Hematopoietic multipotent progenitor cell treated with erythropoietin and hydrocortisone succinate and interleukin-3 and kit ligand, for 8 days (in vitro differentiated cells): ENCODE measurements around the gene CLEC18B.
A peak's percentile ranks its signal among the peaks of the same experiment; 100 is the strongest.
"Not testable (repeated sequence)": the region's sequence is repeated elsewhere in the genome, so short reads cannot be mapped to it uniquely, and the experiment has no call there.

Experiments used
- DNase-seq: peaks from one replicate; pipeline ENCODE4 v3.0.0-alpha.2; 2015

Gene CLEC18B

DNA sequence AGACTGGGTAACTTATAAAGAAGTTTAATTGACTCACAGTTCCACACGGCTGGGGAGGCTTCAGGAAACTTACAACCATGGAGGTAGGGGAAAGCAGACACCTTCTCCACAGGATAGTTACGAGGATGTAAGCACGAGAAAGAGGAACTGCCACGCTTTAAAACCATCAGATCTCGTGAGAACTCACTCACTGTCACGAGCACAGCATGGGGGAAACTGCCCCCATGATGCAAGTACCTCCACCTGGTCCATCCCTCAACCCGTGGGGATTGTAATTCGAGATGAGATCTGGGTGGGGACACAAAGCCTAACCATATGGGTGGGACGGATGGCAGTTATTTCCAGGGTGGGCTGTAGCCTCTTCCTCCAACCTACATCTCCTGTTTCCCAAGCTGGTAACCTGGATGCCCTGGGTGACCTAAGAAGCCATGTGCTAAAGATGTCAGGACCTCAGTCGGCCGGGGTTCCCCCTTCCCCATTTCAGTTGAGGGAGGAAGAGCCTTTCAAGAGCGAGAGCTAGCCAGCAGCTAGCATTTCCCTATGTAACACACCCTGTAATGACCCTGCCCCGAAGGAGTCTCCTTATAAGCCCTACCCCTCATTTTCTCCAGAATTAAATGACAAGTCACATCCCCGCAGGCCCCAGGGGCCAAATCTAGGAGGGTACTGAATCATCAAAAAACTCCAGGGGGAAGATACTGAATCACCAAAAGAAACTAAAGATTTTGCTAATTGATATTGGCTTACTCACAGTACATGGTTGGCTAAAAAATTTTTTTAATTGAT lies 16.9 kb downstream of the CLEC18B start:
- not testable (repeated sequence) for DNase-seq

DNA sequence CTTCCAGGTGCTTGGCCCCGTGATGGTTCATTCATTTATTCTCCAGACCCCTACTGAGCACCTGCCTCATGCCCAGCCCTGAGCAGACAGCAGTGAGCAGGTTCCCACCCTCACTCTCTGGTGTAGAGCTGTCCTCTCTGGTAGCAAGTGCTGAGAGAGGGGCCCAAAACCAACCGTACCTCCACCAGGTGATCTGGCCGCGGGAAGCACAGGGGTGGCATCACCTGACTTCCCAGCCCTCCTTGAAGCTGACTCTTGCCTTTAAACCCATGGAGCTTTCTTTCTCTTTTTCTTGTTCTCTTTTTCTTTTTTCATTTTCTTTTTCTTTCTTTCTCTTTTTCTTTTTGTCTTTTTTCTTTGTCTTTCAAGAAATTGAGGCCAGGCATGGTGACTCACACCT lies 21.0 kb downstream of the CLEC18B start:
- not testable (repeated sequence) for DNase-seq

DNA sequence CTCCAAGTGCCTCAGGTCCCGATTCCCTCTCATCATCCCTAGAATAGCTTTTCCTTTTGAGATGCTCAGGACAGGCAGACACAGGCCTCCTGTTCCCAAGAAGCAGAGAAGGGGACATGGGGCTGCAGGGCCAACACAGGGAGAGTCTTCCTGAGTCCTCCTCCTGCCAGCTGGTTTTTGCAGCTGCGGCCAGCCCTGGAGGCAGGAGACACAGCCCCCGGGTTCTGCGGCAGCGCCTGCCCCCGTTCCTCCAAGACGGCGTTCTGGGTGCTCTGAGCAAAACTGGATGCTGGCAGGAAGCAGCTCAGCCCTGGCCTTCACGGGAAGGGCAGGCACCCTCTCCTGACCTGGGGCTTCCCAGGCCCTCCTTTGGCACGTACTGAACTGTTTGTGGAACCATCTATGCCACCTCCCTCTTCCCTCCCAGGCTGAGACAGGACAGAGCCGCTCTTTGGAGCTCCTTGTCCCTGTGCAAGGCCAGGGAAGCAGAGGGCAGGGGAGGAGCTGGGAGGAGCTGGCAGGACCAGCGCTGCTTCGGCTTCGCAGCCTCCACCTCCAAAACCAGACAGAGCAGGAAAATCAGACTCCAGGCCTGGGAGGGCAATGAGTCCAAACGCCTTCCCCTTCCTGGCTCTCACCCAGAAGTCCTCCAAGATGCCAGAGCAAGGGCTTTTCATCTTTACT lies 22.9 kb downstream of the CLEC18B start:
- not testable (repeated sequence) for DNase-seq

DNA sequence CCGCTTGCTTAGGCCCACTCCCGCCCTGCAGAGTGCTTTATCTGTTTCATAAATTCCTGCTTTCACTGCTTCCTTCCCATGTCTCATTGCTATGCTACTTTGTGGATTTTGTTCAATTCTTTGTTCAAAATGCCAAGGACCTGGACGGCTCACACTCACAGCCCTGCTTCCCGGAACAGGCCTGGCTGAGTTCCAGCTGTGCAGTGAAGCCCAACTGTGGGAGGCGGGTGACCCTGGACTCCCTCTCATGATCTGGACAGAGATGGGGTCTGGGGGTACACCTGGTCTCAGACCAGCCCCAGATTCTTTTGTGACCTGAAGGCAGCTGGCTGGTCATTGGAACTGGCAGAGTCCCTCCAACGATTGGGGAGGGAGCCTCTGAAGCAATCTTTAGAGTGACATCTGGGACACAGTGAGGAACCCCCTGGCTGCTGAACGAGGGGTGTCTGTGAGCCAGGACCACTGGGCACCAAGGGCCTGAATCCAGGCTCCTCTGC lies 24.7 kb downstream of the CLEC18B start:
- DNase-seq, result peak; percentile 14

DNA sequence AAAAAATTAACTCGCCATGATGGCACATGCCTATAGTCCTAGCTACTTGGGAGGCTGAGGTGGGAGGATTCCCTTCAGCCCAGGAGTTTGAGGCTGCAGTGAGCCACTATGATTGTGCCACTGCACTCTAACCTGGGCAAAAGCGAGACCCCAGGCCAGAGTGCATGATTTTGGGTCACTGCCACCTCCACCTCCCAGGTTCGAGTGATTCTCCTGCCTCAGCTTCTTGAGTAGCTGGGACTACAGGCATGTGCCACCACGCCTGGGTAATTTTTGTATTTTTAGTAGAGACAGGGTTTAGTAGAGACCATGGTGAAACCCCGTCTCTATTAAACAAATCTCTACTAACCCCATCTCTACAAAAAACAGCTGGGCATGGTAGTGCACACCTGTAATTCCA lies 26.7 kb downstream of the CLEC18B start:
- not testable (repeated sequence) for DNase-seq

DNA sequence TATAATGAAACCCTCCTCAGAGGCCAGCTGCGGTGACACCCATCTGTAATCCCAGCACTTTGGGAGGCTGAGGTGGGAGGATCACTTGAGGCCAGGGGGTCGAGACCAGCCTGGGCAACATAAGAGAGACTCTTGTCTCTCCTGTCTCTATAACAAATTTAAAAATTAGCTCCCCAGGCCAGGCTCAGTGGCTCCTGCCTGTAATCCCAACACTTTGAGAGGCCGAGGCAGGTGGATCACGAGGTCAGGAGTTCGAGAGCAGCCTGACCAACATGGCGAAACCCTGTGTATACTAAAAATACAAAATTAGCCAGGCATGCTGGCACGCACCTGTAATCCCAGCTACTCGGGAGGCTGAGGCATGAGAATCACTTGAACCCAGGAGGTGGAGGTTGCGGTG lies 27.1 kb downstream of the CLEC18B start:
- not testable (repeated sequence) for DNase-seq

DNA sequence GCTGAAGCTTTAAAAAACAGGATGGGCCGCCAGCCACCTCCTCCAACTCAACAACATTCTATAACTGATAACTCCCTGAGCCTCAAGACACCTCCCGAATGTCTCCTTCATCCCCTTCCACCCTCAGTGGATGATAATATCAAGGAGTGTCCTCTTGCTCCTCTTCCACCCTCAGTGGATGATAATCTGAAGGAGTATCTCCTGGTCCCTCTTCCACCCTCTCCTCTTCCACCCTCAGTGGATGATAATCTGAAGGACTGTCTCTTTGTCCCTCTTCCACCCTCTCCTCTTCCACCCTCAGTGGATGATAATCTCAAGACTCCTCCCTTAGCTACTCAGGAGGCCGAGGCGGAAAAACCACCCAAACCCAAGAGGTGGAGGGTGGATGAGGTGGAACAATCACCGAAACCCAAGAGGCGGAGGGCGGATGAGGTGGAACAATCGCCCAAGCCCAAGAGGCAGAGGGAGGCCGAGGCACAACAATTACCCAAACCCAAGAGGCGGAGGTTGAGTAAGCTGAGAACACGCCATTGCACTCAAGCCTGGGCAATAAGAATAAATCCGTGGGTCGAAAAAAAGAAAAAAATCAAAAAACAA lies 29.7 kb downstream of the CLEC18B start:
- DNase-seq, result not testable (repeated sequence)

DNA sequence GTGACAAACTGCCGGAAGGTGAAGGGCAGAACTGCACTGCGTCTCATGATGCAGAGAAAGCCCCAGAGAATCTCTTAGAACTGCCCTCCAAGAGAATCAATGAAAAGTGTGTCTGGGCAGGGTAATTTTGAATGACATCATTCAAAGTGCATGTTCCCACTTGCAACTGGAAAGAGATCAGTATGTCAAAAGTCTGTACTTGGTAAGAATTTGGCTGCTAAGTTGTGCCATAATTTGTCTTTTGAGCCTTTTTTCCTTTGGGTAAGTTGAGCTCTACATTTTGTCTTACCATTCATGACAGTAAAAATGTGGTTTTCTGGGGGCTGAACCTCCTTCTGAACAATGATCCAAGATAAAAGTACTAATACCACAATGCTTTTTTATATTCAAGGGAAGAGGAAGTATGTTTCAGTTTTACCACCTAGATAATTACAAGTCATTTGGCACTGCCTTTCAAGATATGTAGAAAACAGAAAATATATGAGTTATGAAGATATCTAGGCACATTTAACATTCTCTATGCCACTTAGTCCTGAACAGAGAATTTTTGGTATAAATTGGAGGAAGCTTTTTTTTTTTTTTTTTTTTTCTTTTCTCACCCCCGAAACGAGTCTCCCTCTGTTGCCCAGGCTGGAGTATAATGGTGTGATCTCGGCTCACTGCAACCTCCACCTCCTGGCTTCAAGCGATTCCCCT lies 38.8 kb downstream of the CLEC18B start:
- DNase-seq, result peak; percentile 63

DNA sequence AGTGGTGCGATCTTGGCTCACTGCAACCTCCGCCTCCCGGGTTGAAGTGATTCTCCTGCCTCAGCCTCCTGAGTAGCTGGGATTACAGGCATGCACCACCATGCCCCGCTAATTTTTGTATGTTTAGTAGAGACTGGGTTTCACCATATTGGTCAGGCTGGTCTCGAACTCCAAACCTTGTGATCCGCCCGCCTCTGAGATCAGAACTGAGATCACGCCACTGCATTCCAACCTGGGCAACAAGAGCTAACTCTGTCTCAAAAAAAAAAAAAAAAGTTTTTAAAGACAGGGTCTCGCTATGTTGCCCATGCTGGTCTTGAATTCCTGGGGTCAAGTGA lies 47.5 kb downstream of the CLEC18B start:
- not testable (repeated sequence) for DNase-seq

DNA sequence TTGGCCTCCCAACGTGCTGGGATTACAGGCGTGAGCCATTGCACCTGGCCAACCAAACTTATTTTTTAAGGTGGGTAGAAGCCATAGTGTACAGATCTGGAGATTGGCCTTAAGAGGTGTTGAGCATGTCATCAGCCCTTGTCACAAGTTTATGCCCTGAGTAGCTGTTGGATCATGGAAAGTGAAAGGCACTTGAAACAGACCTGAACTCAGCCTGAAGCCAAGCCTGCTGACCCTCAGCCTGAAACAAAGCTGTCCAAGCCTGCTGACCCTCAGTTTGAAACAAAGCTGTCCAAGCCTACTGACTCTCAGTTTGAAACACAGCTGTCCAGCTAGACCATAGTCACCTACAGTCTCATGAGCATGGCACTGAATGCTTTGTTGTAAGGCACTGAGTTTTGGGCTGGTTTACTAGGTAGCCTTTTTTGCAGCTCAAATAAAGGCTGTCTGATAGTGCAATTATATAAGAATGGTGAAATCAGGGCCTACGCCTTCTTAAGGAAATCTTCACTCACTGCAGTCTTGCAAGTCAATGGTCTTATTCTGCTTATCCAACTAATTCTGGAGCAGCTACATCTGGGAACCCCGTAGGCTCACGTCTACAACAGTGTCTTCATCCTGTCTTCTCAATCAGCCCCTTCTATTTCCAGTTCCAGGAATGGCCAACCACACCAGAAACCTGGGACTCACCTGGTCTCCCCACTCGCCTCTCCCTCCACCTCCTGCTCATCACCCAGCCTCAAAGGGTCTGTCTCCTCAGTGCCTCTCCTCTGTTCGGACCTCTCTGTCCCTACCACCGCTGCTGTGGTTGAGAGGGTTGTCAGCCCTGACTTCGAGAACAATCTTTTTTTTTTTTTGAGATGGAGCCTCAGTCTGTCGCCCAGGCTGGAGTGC lies 48.1 kb downstream of the CLEC18B start:
- DNase-seq, result no peak

DNA sequence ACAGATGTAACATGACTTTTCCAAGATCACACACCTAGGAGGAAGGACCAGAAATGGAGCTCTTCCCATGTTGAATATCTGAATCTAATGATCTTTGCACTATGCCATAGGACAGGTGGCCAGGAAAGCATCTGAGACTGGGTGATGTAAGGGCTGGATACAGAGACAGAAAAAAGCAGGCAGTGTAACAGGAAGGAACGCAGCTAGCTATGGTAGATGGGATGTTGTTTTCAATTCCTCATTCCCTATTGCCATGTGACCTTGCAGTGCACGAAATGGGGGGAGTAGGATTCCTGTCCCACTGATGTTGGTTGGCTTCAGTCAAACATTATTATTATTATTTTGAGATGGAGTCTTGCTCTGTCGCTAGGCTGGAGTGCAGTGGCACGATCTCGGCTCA lies 48.9 kb downstream of the CLEC18B start:
- no peak for DNase-seq

DNA sequence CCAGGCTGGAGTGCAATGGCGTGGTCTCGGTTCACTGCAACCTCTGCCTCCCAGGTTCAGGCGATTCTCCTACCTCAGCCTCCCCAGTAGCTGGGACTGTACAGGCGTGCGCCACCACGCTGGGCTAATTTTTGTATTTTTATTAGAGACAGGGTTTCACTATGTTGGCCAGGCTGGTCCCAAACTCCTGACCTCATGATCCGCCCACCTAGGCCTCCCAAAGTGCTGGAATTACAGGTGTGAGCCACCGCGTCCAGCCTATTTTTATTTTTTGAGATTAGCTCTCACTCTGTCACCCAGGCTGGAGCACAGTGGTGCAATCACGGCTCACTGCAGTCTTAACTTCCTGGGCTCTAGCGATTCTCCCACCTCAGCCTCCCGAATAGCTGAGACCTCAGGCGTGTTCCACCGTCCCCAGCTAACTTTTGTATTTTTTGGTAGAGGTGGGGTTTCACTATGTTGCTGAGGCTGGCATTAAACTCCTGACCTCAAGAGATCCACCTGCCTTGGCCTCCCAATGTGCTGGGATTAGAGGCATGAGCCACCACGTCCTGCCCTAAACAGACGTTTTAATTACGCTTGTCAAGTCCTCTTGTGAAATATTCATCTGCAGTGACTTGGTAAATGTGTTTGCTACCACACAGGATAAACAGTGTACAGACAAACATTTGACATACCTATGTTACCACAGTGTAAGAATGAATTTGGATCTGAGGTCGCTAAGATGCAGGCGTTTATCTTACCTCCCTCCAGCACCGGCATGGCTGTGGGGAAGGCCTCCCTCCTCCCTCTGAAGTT lies 50.7 kb downstream of the CLEC18B start:
- not testable (repeated sequence) for DNase-seq

DNA sequence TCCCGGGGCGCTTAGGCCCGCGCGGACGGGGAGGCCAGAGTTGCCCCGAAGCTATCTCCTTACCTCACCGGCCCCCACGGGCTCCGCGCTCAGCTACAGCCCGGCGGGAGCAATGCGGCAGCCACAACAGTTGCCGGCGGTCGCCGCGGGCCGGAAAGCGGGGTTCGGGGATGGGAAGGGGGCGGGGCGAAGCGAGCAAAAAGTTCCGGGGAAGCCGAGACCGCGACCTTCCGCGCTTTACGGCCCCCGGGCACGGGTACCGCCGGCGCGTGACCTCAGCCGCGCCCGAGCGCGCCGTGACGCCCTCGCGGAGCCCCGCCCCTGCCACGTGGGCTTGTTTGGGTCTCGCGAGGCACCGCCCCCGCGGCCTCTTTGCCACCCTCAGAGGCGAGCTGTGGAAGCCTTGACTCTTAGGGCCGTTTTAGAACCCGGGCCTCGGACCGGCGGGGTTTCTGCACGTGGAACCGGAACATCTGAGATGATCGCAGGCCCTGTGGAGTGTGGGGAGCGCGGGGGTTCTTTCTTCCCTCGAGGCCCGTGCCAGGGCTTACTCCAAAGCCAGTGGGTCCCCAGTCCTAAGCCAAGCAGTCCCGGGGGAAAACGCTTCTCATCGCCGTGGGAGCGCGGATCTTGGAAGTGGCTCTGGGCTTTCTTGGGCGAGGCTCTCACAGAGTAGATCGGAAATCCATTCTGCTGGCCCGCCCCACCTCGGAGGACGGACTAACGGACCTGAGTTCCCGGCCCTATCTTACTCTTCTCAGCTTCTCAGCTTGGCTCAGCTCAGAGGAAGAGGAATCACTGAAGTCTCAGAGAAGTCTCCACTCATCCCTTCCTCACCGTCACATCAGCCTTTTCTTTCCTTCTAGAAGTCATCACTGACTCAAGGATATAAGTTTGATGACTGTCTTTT lies 53.0 kb downstream of the CLEC18B start:
- peak; percentile 94 for DNase-seq

DNA sequence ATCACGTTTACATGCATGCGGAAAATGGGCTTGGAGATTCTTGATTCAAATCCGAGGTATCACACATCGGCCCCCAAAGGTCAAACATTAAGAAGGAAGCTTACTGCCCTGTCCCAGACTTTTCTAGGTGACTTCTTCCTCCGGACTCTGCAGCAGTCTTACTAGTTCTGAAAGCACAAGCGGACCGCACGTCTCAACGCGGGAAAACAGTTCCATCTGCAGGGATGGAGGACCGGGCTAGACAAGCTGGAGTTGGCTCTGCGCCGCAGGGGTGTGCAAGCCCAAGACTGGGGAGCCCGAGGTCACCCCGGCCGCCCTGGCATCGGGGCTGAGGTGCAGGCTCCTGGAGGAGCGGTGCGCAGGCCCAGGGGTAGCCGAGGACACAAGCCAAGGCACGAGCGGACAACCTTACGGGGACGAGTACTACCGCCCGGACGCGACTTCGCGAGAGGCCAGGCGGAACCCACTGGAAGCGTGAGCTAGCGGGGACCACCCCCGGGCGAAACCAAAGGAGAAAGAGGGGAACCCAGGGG lies 53.7 kb downstream of the CLEC18B start:
- peak; percentile 46 for DNase-seq

DNA sequence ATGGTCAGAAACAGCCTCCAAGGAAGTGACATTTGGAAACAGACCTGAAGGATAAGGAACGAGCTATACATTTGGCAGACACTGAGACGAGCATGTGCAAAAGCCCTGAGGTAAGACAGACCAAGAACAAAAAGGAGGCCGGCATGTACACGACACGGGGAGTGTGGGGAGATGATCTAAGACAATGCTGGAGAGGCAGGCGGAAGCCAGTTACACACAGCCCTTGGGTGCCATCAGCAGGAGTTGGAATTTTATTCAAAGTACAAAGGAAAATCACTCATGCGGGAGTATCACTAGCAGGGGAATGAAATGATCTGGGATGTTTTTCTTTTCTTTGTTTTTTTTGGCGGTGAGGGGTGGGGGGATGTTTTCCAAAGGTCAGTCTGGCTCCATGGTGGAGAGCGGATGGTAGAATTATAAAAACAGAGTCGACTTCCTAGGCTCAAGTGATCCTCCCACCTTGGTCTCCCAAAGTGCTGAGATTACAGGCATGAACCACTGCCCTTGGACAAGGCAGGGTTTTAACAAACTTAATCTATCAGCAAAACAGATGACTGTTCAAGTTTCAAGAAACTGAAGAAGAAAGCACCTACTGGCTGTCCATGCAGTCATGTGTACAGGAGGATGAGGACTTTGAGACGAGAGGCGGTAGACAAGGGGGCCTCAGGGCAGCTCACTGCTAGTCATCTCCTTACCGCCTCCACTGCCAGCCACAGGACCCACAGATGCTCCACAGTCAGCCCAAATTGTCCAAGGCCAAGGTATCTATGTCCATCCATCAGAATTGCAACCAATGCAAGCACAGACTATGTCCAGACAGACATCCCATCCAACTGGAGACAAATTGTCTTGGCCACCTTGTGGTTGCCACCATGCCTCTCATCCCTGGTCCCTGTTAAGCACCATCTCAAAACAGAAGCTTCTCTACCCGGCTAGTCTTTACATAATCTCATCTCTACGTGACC lies 59.4 kb downstream of the CLEC18B start:
- DNase-seq, result not testable (repeated sequence)
